Measurements from ENCODE around the gene TMEM178A.
"Not testable (repeated sequence)": the region's sequence is repeated elsewhere in the genome, so short reads cannot be mapped to it uniquely, and the experiment has no call there.

TMEM178A gene

DNA sequence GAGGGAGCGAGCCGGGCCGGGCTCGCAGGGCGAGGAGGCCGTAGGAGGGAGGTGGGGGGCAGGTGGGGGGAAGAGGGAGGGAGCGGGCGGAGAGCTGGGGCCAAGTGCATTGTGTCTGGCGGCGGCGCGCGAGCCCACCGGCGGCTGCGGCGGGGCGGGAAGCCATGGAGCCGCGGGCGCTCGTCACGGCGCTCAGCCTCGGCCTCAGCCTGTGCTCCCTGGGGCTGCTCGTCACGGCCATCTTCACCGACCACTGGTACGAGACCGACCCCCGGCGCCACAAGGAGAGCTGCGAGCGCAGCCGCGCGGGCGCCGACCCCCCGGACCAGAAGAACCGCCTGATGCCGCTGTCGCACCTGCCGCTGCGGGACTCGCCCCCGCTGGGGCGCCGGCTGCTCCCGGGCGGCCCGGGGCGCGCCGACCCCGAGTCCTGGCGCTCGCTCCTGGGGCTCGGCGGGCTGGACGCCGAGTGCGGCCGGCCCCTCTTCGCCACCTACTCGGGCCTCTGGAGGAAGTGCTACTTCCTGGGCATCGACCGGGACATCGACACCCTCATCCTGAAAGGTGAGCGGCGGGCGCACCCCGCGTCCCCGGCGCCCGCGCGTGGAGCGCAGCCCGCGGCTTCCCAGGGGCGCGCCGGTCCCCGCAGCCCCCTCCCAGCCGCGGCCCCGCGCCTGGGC, at the start of gene TMEM178A:
Gene TMEM178A, plus strand, starts transcription at position 107 of the 680 bp plus-strand sequence. Its CDS starts 58 bp downstream, at position 165.
- DNase-seq (ENCODE audit: extremely low read depth in 1 of 2, low read depth in 1 of 2) = no peak

DNA sequence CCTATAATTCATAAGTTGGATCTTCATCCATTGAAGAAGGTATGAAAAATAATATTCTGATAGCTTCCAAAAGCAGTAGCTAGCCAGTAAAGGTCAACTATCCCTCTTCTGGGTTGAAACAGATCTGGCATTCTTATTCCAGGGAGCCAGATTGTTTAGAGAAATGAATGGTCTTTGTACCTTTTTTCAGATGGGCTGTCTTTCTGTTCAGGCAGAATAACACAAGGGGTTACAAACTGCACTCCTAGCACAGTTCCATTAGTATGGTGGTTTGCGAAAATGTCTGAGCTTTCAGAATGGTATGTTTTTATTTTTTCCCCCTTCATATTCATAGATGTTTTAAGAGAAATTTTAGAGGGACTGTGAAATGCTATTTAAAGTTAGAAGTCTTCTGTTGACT, 47.5 kb upstream of the TMEM178A start:
- no peak for DNase-seq (ENCODE audit: extremely low read depth in 1 of 2, low read depth in 1 of 2)

DNA sequence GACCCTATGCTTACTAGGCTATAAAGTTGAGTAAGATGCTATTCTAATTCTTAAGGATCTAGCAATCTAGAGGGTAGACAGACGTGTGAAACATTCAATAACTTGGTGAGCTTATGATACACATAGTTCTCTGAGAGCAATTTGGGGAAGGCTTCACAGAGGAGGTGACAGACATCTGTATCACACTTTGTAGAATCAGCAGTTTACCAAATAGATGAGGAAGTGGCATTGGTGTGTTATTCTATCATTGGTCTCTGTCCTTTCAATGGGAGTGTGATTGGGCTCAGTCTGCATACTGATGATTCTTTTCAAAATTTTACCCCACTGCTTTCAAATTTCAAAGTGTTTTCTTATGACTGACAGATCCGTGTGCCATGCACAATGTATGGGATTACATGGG, 47.0 kb upstream of the TMEM178A start:
- DNase-seq (ENCODE audit: extremely low read depth in 1 of 2, low read depth in 1 of 2) = no peak

DNA sequence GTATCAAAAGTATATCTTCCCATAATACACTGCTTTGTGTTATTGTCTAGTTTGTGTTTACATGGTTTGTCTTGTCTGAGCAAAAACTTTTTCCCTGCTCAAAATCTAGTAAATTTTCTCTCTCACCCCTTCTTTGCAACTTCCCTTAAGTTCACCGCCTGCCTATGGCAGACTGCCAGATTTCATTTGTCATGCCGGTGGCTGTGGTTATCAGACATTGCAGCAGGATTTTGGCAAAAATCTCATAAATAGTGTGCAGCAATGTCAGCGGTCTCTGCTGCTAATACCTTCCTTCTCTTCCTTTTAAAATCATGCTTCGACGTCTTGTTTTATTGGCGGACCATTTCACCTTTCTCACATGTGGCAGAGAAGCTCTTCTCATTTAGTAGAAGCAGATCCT, 45.6 kb upstream of the TMEM178A start:
- DNase-seq (ENCODE audit: extremely low read depth in 1 of 2, low read depth in 1 of 2) = no peak

DNA sequence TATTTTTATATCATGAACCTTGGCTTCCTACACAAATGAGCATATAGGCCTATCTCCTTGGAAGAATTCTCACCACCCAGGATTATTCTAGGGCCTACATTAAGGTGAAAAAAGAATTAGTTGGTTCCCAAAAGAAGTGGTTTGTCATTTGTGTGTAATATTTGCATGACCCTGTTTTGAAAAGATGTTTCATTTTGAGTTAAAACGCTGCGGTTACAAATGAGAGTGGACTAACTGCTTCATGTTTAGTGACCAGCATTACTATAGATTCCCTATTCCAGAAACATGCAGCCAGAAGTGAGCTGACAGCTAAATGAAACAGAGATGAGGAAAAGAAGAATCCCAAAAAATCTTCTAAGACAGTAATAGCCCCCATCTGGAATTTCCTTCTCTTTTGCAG, 44.1 kb upstream of the TMEM178A start:
- DNase-seq (ENCODE audit: extremely low read depth in 1 of 2, low read depth in 1 of 2) = no peak

DNA sequence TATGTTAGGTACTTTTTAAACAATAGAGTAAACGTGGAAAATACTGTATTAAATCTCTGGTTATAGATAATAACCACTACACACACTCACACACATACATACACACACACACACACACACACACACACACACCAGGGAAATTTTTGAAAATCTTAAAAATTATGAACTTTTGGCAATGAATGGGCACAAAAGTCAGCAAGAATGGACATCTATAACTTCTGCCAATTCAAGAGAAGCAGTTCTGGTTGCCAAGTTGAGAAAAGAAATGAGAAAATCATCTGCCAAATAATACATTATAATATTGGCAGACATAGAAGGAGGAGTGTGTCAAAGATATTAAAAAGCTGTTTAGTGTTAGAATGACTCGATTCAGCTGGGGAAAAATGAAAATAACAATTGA, 42.9 kb upstream of the TMEM178A start:
- DNase-seq (ENCODE audit: extremely low read depth in 1 of 2, low read depth in 1 of 2) = no peak

DNA sequence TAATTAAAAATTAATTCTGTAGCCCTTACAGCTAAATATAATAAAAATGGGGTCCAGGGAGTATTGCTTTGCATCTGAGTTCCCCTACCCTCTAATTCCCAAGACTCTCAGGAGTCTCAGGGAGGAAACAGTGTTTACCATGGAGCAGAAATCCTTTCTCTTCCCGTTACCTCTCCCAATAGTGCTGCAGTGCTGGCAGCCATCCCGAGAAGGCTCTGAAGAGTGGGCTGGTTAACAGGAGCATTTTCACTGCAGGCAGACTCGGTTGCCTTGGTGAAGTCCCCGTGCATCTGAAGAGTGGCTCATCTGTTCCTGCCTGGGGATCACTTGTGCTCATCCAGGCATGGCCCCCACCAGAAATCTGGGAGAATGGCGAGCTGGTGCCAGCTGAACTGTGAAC, 41.8 kb upstream of the TMEM178A start:
- DNase-seq (ENCODE audit: extremely low read depth in 1 of 2, low read depth in 1 of 2) = no peak

DNA sequence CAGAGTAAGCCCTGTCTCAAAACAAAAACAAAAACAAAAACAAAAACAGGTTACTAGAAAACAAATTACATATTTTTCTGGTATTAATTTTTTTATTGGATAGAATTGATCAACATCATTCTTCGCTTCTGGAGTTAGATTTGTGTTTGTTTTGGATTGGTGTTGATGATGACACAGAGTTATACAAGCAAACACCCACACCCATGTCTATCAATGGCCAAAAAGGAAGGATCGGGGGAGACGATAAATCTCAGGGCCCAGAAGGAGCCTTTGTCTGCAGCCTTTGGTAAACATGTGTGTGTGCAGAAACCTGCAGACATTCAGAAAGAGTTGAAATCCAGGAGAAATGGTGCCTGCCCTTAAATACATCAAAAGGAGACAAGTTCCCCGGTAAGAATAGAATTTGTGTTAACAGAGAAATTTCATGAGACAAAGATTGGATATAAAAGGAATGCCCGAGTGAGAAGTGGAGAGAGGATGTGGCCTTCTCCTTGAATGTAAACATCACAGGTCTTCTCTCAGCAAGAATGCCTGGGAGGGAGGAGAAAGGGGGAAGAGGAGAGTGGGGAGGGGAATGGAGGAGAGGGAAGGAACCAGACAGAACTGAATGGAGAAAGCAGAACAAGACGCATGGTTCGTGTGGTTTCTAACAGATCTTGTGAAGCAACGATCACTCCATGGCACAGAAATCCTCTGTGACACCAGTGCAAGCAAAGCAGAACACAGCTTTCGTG, 40.4 kb upstream of the TMEM178A start:
- no peak for DNase-seq (ENCODE audit: extremely low read depth in 1 of 2, low read depth in 1 of 2)

DNA sequence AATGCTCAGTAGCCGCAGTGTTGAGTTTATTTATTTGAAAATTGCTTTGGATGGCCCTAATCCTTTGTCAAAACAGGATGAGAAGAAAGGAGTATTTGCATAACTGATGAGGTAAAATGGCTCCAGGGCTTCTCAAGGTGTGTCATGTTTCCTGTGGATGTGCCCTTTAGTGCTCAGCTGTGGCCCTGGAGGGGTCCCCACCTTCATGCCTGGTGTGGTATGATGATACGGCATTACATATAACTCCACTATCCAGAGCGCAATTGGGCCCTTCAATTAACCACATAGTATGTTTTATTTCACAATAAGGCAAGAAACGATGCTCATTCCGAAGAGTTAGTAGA, 39.8 kb upstream of the TMEM178A start:
- no peak for DNase-seq (ENCODE audit: extremely low read depth in 1 of 2, low read depth in 1 of 2)

DNA sequence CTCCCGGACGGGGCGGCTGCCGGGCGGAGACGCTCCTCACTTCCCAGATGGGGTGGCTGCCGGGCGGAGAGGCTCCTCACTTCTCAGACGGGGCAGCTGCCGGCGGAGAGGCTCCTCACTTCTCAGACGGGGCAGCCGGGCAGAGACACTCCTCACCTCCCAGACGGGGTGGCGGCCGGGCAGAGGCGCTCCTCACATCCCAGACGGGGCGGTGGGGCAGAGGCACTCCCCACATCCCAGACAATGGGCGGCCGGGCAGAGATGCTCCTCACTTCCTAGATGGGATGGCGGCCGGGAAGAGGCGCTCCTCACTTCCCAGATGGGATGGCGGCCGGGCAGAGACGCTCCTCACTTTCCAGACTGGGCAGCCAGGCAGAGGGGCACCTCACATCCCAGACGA, 37.4 kb upstream of the TMEM178A start:
- DNase-seq (ENCODE audit: extremely low read depth in 1 of 2, low read depth in 1 of 2) = not testable (repeated sequence)

DNA sequence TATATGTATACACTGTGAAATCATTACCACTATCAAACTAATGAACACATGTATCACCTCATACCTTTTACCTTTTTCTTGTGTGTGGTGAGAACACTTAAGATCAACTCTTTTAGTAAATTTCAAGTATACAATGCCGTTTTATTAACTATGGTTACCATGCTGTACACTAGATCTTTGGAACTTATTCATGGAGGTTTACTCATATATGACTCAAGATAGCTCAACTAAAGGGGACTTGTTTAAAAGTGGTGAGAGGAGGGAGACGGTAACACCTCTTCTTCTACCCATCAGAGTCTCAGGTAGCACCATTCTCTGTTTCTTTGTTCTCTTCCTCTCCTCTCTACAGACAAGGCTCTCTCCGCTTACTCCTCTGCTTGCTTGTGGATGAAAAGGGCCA, 36.1 kb upstream of the TMEM178A start:
- no peak for DNase-seq (ENCODE audit: extremely low read depth in 1 of 2, low read depth in 1 of 2)

DNA sequence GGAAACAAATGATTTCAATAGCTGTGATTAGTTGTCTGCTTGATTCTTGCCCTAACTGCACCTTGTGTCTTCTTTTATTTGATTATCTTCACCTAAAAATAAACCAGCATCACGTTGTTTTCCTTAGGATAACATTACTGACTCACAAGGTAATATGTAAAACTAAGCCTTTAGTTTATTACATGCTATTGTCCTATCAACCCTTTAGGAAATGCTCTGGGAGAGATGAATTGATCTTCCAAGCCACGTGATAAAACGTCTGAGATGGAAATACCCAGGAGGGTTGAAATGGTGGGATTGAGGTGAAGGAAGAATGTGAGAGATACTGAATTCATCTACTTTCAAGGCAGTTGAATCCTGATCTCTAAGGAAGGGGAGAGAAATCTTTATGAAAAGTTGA, 34.5 kb upstream of the TMEM178A start:
- no peak for DNase-seq (ENCODE audit: extremely low read depth in 1 of 2, low read depth in 1 of 2)

DNA sequence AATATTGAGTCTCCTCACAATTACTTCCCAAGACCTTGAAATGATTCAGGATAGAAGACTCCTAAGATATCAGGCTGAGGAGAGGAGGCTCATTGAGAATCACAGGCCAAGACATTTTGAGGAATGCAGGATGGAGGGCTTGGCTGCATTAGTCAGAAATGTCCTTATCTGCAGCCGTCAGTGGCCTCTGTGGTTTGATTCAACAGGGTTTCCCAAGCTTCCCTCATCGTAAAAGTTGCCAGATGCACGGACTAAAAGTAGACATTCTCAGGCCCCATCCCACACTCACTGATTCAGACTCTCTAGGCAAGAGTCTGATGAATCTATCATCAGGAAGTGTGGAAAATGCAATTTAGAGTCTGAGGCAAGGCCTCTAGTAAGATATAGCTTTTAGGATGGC, 34.0 kb upstream of the TMEM178A start:
- no peak for DNase-seq (ENCODE audit: extremely low read depth in 1 of 2, low read depth in 1 of 2)

DNA sequence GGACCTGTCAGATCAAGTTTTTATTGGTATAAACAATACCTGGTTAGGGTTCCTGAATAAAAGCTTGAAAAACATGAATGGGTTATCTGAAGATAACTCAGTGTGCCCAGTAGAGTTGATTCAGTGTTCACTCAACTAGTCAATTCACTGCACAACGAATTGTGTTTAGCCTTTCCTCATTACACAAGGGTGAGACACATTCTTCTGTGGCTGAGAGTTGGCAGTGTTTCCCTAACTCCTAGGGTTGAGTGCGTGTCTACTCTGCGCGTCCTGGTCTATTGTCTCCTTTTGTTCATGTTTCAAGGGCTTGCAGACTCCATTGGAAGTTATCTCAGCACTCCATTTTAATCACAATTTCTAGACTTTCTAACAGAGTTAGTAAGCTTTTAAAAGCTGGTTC, 32.8 kb upstream of the TMEM178A start:
- DNase-seq (ENCODE audit: extremely low read depth in 1 of 2, low read depth in 1 of 2) = no peak

DNA sequence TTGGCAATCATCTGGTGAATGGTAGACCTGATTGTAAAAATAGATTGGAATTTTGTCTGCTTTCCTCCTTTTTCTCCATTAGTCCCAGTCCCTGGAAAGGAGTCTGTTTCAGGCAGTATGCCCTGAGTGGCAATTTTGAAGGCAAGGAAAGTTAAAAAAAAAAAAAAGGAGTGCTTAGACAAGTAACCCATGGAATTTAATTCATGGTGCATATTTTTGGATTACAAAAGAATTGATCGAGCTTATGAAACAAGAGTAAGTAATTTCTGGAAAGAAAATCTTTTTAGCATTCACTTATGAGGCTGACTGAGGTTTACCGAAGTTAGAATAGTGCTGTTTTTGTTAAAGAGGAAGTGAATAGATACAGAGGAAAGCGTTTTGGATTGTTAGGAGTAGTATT, 29.4 kb upstream of the TMEM178A start:
- no peak for DNase-seq (ENCODE audit: extremely low read depth in 1 of 2, low read depth in 1 of 2)

DNA sequence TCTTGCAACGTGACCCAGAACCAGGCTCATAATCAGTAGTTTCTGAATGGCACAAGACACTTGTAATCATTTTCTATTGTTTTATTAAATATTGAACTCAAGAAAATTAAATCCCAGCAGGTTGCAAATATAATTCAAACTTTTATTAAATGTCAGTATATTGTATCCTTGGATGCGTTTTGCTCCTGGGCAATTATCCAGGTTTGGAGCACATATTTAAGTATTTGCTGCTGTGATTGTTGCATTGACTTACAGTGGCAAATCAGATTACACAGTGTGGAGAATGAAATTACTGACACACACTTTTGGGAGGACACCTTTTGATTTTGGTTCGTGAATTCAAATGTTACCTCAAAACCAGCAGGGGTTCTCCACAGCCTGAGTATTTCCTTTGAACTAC, 27.1 kb upstream of the TMEM178A start:
- no peak for DNase-seq (ENCODE audit: extremely low read depth in 1 of 2, low read depth in 1 of 2)

DNA sequence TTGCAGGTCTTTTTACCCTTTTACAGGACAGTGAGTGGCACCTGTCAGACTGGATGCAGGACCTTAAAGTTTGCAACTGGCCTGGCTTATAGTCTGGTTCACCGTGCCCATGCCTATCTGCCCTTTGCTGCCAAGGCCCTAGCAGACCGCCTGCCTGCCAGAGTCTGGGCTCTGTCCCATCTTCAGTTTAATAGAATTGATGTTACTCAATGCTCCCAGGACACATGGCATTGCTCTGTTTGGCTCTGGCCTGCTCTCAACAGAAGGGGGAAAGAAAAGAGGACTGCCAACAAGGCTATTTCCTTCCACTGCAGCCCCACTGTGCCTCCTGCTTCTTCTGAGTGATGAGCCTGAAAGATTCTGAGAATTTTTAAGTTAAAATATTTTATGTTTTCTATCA, 25.6 kb upstream of the TMEM178A start:
- no peak for DNase-seq (ENCODE audit: extremely low read depth in 1 of 2, low read depth in 1 of 2)

DNA sequence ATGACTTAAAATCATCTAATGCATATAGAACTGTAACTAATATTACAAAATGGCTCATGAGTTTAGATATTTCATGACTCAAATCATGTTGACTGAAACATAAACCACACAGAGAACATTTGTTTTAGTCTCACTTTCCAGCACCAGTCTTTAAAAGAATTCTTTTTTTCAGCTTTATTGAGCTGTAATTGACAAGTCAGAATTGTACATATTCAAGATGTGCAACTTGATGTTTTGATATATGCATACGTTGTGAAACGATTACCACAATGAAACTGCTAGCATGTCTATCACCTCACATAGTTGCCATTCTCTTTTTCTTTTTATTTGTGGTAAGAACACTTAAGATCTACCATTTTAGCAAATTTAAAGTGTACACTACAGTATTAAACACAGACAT, 25.0 kb upstream of the TMEM178A start:
- DNase-seq (ENCODE audit: extremely low read depth in 1 of 2, low read depth in 1 of 2) = no peak

DNA sequence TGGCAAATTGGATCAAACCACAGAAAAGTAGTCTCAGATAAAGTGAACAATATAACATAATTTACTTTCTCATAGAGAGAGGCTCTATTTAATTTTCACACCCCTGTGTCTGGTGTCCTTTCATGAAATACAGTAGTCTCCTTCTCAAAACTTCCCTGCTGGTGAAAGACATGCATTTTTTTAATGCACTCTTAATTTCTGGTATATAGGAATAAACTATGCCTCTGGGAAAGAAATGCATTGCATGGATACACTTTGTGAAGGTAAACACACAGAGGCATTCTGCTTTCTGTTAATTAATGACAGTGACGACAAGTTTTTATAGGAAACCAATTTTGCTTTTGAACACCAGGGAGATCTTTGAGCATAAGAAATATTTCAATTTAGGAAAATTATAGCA, 24.1 kb upstream of the TMEM178A start:
- DNase-seq (ENCODE audit: extremely low read depth in 1 of 2, low read depth in 1 of 2) = no peak

DNA sequence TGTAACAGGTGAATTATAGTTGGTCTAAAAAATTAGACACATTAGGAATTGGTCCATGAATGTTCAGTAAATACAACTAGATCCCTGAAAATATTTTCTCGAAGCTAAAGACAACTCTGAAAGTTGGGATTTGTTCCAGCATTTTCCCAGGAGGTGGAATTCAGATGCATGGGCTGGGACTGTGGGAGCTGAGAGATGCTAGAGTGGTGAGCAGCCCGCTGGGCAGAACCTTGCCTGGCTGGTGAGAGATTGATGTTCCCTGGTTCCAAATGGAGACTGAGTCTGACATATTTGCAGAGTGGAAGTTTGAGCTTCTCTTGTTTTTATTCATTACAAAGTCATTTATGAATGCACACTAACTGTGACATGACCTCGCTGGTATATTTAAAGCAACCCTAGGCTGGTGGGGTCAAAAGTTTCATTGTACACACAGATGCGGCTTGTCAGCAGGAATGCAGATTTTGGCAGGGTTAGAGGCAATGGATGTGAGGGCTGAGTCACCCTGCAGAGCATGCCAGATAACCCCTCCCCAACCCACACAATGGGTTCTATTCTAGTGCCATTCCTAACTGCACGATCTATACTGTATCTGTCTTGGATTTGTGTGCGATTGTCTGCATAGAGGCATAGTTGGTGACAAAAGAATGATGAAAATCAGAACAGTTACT, 23.5 kb upstream of the TMEM178A start:
- no peak for DNase-seq (ENCODE audit: extremely low read depth in 1 of 2, low read depth in 1 of 2)

DNA sequence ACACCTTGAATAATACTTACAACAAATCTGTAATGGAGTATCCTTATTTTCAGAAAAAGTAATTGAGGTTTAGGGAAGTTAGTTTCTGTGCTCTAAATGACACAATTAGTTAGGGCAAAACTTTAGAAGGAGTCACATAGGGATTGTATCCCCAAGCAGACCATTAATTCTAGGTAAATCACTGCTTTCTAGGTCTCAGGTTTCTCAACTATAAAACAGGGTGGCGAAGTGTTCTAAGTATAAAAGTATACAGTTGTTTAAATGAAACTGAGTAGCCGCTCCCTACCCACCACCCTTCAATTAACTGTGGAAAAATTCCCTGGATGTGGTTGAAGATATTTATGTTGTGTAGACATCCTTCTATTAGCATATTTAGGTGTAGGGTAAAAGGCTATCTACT, 19.9 kb upstream of the TMEM178A start:
- DNase-seq (ENCODE audit: extremely low read depth in 1 of 2, low read depth in 1 of 2) = no peak

DNA sequence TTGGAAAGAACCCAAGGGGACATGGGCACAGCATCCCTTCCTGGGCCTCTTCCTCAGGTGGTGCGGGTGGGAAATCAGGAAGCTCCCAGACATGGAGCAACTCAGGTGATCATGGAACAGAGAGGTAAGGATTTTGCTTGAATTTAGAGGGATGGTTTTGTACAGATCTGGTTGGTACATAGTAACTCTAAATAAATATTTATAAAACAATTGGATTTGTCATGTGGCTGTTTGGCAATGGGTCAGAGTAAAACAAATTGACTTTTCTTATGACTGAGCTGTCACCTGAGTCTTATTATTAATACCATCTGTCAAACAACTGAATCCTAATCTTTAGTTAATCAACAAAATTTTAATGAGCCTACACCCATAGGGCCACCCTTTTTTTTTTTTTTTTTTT, 19.4 kb upstream of the TMEM178A start:
- no peak for DNase-seq (ENCODE audit: extremely low read depth in 1 of 2, low read depth in 1 of 2)

Measured in activated CD8-positive, alpha-beta memory T cell treated with anti-CD3 and anti-CD28 coated beads for 1 hour (primary cell).